HepG2 (cell line): ENCODE data around the gene HNRNPF. TPM values are rescaled to one million over a fixed set of nuclear protein-coding genes. Genes with fewer than 3 reads are reported as not detected.
A peak's percentile ranks its signal among the peaks of the same experiment; 100 is the strongest.

ENCODE experiments used
- DR1 ChIP-seq: sonication (generic); formaldehyde crosslinking; IDR thresholded peaks from 2 replicates; pipeline ENCODE4 v1.8.0; 2021; ENCODE audit warnings: mild to moderate bottlenecking, missing genetic modification reagents, inconsistent platforms
- IRX3 ChIP-seq: sonication (generic); formaldehyde crosslinking; IDR thresholded peaks from 2 replicates; pipeline ENCODE4 v1.8.1; 2023; ENCODE audit warnings: mild to moderate bottlenecking, low read depth, missing genetic modification reagents, borderline replicate concordance
- KAT7 ChIP-seq: IDR thresholded peaks from 2 replicates; pipeline ENCODE4 v1.6.1; 2018; ENCODE audit warnings: borderline replicate concordance, missing compliant biosample characterization
- MAFK ChIP-seq, 2 experiments: IDR thresholded peaks in 1 of 2; conservative IDR thresholded peaks in 1 of 2; 2 replicates each; pipeline ENCODE4 v1.6.1; 2011; ENCODE audit warnings: improper control_type of control experiment in 2 of 2, low read length in 2 of 2
- RBM22 ChIP-seq: fragments of 200-400 bp; formaldehyde crosslinking; optimal IDR thresholded peaks from 2 replicates; pipeline ENCODE3; 2017; ENCODE audit warnings: mild to moderate bottlenecking, low read length, moderate library complexity
- TFDP2 ChIP-seq: sonication (generic); formaldehyde crosslinking; IDR thresholded peaks from 2 replicates; pipeline ENCODE4 v1.4.0; 2020; ENCODE audit warnings: missing genetic modification reagents
- TMF1 ChIP-seq: sonication (generic); formaldehyde crosslinking; IDR thresholded peaks from 2 replicates; pipeline ENCODE4 v1.8.1; 2022; ENCODE audit warnings: low read depth, missing genetic modification reagents
- ZBTB3 ChIP-seq: sonication (generic); formaldehyde crosslinking; IDR thresholded peaks from 2 replicates; pipeline ENCODE4 v1.4.0; 2020; ENCODE audit warnings: low read depth, mild to moderate bottlenecking, moderate library complexity, missing genetic modification reagents, borderline replicate concordance
- ZMYM4 ChIP-seq: sonication (generic); formaldehyde crosslinking; IDR thresholded peaks from 2 replicates; pipeline ENCODE4 v1.8.1; 2023; ENCODE audit warnings: mild to moderate bottlenecking, missing genetic modification reagents
- ZNF124 ChIP-seq: sonication (generic); formaldehyde crosslinking; IDR thresholded peaks from 2 replicates; pipeline ENCODE4 v1.4.0; 2020; ENCODE audit warnings: missing genetic modification reagents
- ZNF235 ChIP-seq: sonication (generic); formaldehyde crosslinking; IDR thresholded peaks from 2 replicates; pipeline ENCODE4 v1.8.1; 2023; ENCODE audit warnings: mild to moderate bottlenecking, missing genetic modification reagents, borderline replicate concordance
- ZNF570 ChIP-seq: sonication (generic); formaldehyde crosslinking; IDR thresholded peaks from 2 replicates; pipeline ENCODE4 v1.4.0; 2020; ENCODE audit warnings: mild to moderate bottlenecking, missing genetic modification reagents, borderline replicate concordance
- ZNF740 ChIP-seq: sonication (generic); formaldehyde crosslinking; IDR thresholded peaks from 2 replicates; pipeline ENCODE4 v1.4.0; 2020; ENCODE audit warnings: missing genetic modification reagents
- ZNF770 ChIP-seq: sonication (generic); formaldehyde crosslinking; IDR thresholded peaks from 2 replicates; pipeline ENCODE4 v1.5.0; 2020; ENCODE audit warnings: mild to moderate bottlenecking, missing genetic modification reagents
- ZNF777 ChIP-seq: sonication (generic); formaldehyde crosslinking; IDR thresholded peaks from 2 replicates; pipeline ENCODE4 v1.4.0; 2020; ENCODE audit warnings: missing genetic modification reagents
- ZSCAN9 ChIP-seq: IDR thresholded peaks from 2 replicates; pipeline ENCODE4 v1.6.1; 2016; ENCODE audit warnings: borderline replicate concordance
- polyA plus RNA-seq, 8 experiments: library from polyadenylated mRNA; depleted of rRNA in 3 of 8; stranded (reverse) in 7 of 8; unstranded in 1 of 8; fragments of >200 nt; fragmentation: Illumina TruSeq in 4 of 8; extraction: Trizol in 4 of 8; gene quantifications; 2 replicates each; pipeline versions ENCODE4 v1.2.1 to v1.2.3, GENCODE V29; 2011 to 2016; ENCODE audit warnings: low read depth in 4 of 8, missing spikeins in 1 of 8, mixed read lengths in 1 of 8; ENCODE audit not compliant: insufficient read depth in 1 of 8
- total RNA-seq, 5 experiments: library from RNA; depleted of rRNA; stranded (reverse); fragments of >200 nt; fragmentation: Illumina TruSeq; extraction: Trizol; gene quantifications; 2 replicates each; pipeline ENCODE4 v1.2.3, GENCODE V29; 2016; ENCODE audit warnings: low read depth in 1 of 5
- TF ChIP-seq, protein P1 (sequence below): sonication (generic); formaldehyde crosslinking; IDR thresholded peaks from 2 replicates; pipeline ENCODE4 v1.9.0; 2021; ENCODE audit warnings: missing genetic modification reagents, borderline replicate concordance
- TF ChIP-seq, protein P2 (sequence below): sonication (generic); formaldehyde crosslinking; IDR thresholded peaks from 2 replicates; pipeline ENCODE4 v1.5.0; 2020; ENCODE audit warnings: mild to moderate bottlenecking, missing genetic modification reagents

The HNRNPF gene
- total and polyA plus RNA-seq, 2 of the 13 experiments (the other 11 are each of a cell fraction or from before 2014, with no cell fraction given) = 166 to 308 TPM

- TF ChIP-seq, protein P1, sequence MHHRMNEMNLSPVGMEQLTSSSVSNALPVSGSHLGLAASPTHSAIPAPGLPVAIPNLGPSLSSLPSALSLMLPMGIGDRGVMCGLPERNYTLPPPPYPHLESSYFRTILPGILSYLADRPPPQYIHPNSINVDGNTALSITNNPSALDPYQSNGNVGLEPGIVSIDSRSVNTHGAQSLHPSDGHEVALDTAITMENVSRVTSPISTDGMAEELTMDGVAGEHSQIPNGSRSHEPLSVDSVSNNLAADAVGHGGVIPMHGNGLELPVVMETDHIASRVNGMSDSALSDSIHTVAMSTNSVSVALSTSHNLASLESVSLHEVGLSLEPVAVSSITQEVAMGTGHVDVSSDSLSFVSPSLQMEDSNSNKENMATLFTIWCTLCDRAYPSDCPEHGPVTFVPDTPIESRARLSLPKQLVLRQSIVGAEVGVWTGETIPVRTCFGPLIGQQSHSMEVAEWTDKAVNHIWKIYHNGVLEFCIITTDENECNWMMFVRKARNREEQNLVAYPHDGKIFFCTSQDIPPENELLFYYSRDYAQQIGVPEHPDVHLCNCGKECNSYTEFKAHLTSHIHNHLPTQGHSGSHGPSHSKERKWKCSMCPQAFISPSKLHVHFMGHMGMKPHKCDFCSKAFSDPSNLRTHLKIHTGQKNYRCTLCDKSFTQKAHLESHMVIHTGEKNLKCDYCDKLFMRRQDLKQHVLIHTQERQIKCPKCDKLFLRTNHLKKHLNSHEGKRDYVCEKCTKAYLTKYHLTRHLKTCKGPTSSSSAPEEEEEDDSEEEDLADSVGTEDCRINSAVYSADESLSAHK (CRISPR knock-in tag) = no peak; the same call in 1 of the 2 replicates
- TF ChIP-seq KAT7 = peak; percentile 85
- TF ChIP-seq ZSCAN9 (CRISPR knock-in tag) = peak; percentile 96
- TF ChIP-seq ZNF770 (CRISPR knock-in tag) = peak; percentile 58; the same call in 1 of the 2 replicates
- peak; percentile 96 for TF ChIP-seq TFDP2
- peak; percentile 83 for TF ChIP-seq ZNF235
- peak; percentile 98 for TF ChIP-seq TMF1
- peak; percentile 79 for TF ChIP-seq ZBTB3 (CRISPR knock-in tag)
- peak; percentile 75 for TF ChIP-seq ZNF740
- TF ChIP-seq RBM22 = no peak
- peak; percentile 19 to 50; a peak in 3 of 4 replicates for TF ChIP-seq MAFK (conservative IDR thresholded peaks at IDR 0.05 in 1 of 2, IDR thresholded peaks at IDR 0.05 in 1 of 2; ENCODE audit: low read length in 2 of 2)
- TF ChIP-seq, protein P2, sequence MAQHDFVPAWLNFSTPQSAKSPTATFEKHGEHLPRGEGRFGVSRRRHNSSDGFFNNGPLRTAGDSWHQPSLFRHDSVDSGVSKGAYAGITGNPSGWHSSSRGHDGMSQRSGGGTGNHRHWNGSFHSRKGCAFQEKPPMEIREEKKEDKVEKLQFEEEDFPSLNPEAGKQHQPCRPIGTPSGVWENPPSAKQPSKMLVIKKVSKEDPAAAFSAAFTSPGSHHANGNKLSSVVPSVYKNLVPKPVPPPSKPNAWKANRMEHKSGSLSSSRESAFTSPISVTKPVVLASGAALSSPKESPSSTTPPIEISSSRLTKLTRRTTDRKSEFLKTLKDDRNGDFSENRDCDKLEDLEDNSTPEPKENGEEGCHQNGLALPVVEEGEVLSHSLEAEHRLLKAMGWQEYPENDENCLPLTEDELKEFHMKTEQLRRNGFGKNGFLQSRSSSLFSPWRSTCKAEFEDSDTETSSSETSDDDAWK (CRISPR knock-in tag) = no peak
- TF ChIP-seq DR1 = peak; percentile 75
- peak; percentile 98 for TF ChIP-seq ZNF124 (CRISPR knock-in tag)
- TF ChIP-seq ZNF570 (CRISPR knock-in tag) = peak; percentile 74; the same call in 1 of the 2 replicates
- peak; percentile 89 for TF ChIP-seq ZNF777
- peak; percentile 94 for TF ChIP-seq ZMYM4 (CRISPR knock-in tag)
- TF ChIP-seq IRX3 (CRISPR knock-in tag) = peak; percentile 96
These were observed 11.6 kb upstream of the HNRNPF start (continued) for GRCh38 chr10:43420369-43421200.
